Activated CD8-positive, alpha-beta memory T cell treated with anti-CD3 and anti-CD28 coated beads, Interleukin-2, amount 50 U/mL, for 24 hours (primary cell): Measurements from ENCODE around the gene VPS41.
"Not testable (repeated sequence)": the region's sequence is repeated elsewhere in the genome, so short reads cannot be mapped to it uniquely, and the experiment has no call there.

ENCODE experiments used
- DNase-seq: peaks from one replicate; pipeline ENCODE4 v3.0.0-alpha.2; 2020; ENCODE audit errors: extremely low read depth

The VPS41 gene

DNA sequence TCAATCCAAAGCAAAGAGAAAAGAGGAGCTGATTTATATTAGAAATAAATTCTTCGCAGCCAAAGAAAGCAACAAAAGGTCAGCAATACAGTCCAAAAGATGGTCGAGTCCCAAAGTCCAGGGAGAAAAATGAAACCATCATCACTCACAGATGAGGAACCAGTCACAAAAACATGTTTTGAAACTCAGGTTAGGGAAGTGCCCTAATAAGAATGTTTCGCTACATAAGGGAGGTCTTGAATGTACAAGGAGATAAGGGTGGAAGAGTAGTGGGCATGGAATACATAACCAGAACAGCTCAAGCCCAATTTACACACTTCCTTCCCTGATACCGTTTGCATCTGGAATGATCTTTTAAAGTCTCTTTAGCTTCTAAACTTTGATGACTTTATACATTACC is 53.6 kb downstream of the VPS41 start:
- DNase-seq: no peak

DNA sequence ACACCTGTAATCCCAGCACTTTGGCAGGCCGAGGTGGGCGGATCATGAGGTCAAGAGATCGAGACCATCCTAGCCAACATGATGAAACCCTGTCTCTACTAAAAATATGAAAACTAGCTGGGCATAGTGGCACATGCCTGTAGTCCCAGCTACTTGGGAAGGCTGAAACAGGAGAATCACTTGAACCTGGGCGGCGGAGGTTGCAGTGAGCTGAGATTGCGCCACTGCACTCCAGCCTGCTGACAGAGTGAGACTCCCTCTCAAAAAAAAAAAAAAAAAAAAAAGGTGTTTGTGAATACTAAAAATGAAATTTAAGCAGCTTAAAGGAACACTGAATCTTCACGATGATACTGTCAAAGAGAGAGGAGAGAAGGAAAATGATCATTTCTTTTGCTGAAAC is 54.0 kb downstream of the VPS41 start:
- not testable (repeated sequence) for DNase-seq

DNA sequence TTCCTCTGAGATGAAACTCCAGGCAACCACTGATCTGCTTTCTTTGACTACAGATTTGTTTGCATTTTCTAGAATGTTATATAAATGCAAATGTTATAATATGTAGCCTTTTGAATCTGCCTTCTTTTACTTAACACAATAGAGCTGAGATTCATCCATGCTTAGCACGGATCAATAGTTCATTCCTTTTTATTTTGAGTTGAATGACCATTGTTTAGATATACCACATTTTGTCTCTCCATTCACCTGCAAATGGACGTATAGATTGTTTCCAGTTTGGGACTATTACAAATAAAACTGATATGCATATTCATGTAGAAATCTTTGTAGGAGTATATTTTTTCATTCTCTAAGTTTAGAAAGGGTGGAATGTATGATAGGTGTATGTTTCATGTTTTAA is 57.7 kb downstream of the VPS41 start:
- DNase-seq: no peak

DNA sequence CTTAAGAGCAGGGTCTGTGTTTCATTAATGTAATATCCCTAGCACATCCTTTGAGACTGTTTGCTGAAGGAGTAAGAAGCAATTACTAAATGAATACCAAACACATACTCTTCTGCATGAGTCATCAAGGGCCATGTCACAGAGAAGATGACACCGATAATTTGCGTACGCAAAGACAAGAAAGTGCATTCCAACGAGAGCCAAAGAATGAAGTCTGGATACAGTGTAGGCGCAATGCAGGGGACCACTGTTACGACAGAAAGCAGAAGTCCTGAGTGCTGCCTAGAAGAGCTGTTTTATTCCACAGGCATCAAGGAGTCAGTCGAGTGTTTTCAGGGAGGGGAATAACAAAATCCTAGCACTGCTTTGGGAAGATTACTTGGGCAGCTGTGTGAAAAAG is 62.7 kb downstream of the VPS41 start:
- DNase-seq: no peak

DNA sequence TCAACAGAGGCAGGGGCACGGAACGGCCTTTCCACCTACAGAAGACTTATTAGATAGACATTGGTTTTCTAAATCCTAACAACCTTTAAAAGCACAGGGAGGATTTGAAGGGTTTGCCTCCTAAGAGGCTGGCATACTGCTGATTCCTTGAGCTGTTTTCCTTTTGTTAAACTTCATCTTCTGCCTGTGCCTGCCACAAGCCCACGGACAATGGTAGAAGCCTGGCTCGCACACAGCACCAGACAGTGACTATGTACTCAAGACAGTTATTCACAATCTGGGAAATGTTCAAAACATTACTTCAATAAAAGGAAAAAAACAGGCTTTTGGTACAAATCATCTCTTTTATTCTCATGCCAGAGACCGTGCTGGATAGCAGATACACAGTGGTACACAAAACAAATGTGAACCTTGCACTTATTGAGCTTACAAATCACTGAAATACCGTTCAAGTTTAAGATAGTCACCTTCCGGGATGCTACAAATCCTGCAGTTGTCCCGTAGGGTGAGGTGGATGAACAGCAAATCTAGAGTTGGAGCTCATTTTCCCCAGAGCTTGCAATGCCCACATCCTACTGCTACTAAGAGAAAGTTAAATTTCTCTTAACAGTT is 63.9 kb downstream of the VPS41 start:
- no peak for DNase-seq

DNA sequence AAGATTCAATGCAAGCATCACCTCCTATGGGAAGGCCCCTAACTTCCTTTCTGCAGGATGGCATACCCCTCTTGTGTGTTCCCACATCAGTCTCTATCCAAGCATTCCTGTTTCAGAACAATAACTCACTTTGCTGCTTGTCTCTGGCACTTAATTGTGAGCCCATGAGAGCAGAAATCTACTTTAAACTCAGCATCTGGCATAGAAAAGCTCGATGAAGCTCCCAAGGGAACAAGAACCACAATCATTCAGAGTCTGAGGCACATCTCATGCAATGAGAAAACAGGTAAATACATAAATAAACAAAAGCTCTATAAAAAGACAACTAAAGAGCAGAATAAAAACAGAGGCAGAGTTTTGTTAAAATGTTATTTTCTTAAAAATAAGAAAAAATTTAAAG is 66.2 kb downstream of the VPS41 start:
- no peak for DNase-seq

DNA sequence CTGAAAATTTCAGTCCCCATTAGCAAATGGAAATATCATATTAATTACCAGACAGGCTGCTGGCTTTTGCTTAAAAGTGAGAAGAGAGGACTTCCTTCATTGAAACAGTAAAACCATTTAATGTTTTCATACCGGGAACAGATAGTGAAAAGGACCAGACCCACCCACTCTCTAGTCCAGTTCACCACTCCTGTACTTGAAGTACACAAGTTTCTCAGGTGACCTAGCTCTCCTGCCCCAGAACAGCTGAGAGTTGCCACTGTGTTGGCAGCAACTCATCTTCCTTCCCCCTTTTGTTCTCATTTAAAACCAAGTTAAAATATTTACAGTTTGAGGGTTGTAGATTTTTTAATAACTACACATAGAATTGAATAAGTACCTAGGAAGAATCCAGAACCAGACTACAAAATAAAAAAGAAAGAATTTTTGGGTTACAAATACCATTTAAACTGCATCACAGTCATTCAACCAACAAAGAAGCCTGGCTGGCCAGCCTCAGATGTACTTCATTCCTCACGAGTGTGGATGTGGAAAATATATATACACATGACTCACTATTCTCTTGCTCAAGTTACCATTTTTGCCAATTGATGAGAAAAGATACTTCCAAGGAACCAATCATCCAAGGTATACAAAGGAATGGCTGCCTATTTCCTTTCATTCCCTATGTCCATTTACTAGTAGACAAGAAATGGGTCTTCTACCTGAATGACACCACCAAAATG is 68.1 kb downstream of the VPS41 start:
- DNase-seq: no peak

DNA sequence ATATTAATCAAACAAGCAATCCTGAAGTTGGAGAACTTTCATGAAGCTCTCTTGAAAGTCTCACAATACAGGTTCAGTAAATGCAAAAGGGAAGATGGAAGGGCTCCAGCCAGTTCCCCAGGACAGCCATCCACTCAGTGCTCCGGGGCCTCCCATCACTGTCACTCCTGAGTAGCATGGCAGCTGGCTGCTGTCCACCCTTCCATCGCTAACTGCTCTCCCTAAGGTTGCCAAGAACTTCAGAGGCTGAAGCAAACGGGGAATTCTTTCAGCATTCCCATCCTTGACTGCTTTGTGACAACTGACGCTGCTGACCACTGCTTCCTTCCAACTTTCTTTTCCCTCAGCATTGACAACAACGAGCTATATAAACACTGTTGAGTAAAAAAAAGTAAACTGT is 69.1 kb downstream of the VPS41 start:
- no peak for DNase-seq

DNA sequence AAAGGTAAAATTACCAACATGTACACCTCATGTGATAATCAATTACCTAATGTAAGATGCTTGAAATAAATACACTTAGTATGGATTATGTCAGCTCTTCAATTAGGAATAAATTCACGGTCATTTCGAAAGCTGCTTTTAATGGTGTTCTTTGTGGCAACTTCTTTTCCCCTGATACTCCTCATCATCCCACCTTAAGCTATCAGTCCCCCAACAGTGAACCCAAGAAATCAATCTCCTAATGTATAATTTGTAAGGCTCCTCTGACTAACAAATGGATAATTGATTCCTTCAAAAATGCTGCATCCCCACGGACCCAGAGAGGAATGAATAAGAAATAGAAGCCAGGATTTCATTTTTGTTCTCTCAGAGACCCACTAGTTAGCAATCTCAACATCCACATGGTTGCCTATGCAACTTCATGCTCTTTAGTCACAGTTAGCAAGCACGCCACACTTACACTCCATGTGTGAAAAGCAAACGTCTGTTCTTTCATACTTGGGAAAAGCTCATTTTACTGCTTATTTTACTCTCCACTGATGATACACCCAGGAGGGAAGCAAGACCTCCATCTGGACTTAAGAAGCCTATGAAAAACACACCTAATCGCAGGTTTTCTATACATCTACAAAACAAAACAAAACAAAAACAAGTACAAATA is 70.1 kb downstream of the VPS41 start:
- DNase-seq: no peak

DNA sequence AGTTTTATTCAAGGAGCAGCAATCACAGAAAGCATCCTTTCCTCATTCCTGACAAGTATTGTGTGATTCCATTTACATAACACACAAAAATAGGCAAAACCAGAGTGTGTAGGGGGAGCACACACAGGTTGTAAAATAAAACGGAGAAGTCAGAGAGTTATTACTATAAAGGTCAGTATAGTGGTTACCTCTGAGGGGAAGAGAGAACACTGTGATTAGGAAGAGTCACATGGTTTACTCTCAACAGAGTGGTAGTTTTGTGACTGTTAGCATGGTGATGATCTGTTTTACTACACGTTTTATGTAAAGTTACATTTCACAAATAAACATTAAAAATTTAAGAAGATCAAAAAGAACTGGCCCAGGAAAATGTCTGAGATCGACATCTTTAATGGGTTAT is 74.6 kb downstream of the VPS41 start:
- DNase-seq: no peak

DNA sequence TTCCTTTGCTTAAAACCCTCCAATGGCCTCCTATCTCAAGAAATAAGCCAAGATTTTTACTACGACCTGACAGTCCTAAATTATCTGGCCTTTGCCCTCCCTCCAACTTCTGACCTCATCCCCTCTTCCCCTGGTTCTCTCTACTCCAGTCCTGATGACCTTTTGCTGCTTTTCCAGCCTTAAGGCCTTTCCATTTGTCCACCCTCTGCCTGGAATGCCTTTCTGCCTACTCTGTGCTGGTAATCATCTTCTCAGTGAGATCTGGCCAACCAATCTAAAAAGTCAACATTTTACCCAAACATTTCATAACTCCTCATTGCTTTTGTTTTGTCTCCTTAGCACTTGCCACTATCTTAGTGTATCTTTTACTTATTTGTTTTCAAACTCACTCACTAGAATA is 75.7 kb downstream of the VPS41 start:
- no peak for DNase-seq

DNA sequence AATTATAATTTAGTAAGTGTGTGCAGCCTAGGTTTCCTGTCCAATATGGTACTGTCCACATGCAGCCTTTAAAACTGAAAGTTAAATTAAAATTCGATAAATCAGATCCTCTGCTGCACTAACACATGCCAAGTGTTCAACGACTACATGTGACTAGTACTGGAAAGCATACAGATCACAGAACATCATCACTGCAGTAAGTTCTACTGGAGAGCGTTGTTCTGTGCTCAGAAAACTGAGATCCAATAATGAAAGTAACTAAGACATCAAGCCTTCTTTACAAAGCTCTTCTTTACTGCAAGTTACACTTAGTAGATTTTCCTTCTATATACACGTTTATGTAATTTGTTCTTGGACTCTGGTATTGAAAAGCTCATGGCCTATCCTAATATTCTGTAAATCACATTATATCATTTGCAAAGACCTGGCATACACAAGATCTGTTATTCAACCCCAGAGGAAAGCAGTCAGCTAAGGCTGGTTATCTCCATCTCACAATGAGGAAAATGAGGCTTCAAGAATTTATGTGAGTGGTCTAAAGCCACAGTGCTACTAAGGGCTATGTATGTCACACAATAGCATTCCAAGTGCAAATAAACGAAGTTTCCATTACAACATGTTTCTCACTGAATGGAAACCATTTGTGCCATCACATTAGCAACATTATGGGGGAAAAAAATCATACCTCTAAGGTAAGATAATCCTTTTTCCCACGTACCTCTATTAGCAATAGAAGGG is 77.6 kb downstream of the VPS41 start:
- no peak for DNase-seq

DNA sequence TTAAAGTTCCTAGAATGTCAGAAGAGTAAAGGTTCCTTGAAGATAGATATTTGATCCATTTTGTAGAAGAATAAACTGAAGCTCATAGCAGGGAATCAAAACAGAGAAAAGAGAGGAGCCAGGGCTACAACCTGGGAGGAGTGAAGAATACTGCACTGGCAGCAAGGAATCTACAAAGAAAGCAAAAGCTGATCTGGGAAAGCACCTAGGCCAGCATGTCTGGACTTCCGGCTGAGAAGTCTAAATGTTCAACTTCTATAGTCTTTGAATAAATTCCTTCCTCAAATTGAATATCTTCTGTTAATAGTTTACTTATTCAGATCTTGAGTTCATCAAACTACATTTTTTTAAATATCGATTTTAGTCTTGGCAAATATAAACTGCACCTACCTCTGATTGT is 78.2 kb downstream of the VPS41 start:
- no peak for DNase-seq

DNA sequence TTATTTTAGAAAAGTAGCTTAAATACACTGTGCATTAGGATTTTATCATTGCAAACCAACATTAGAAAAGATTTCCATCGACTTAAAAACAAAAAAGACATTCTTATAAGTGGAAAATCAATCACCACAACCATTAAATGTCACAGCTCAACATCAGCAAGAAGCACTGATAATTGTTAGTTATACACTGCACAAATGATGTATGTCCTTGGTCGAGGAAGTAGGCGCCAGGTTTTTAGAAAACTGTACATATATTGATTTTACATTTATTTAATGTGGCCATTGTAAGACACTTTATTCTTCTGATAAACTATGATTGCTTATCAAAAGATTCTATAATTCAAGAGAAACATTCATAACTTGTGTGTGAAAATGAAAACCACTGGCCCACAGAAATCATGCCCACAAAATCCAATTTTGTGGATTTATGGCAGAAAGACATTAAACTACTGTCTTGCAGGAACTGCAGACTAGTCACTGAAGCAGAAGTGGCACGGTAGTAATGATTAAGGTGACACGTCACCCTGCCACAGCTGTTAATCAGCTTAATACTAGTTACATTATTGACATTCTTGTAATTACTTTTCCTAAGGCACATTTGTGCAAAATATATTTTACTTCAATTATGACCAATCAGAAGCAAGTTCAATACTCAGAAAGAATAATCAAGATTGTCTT is 79.4 kb downstream of the VPS41 start:
- no peak for DNase-seq

DNA sequence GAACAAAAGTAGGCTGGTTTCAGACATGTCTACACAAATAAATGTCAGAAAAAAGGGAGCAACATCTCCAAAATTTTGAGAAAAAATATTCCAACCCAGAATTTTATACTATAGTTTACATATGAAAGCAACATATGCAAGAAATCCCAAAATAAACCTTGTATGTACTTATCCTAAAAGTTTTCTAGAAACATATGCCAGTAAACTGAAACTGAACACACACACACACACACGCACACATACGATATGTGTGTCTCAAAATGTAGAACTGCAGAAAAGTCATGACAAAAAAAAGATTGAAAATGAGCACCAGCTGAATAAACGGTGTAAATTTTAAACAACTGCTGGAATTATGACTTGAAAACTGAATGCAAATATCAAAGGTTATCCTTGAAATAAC is 81.0 kb downstream of the VPS41 start:
- no peak for DNase-seq

DNA sequence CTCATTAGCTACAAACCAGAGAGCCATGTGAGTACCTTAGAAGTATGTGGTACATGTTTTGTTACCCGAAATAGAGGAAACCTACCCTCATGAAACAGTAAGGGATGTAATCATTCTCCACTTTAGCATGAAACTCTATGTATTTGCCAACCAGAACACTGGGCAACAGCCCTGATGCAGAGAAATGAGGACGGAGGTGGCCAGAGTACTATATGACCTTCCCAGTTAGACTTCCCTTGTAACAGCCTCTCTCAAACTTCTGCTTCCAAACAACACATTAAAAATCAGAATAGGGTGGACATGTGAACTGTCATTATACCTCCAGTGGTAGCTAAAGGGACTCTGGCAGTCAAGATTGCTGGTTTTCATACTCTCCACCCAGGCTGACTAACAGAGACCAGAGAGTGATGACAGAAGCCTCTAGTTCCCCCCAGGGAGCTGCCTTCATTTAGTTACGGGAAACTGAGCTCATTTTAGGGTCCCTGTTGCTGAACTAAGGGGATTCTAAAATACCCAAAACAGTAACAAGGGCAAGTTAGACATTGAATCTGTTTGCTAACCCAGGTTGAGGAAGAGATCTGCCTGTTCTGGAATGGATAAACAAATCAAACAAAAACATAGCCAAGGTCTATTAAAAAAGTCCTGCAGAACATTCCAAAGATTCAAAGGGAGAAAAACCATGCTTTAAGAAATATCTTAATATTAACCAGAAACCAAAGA is 83.1 kb downstream of the VPS41 start:
- no peak for DNase-seq

DNA sequence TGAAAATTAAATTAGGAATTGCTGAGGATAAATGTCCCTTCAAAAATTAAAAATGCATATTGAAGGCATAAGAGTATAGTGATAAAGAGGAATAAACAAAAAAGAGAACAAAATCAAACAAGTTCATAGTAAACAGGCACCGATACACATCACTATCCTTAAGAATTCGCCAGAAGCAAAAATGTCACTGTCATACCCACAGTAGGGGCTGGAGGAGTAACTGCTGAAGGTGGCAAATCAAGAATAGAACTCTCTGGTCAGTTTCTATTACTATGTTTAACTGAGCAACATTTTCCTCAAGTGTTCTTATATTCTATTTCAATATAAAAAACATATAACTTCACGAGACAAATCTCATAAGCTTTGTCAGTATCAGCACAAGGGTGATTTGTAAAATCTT is 84.0 kb downstream of the VPS41 start:
- no peak for DNase-seq

DNA sequence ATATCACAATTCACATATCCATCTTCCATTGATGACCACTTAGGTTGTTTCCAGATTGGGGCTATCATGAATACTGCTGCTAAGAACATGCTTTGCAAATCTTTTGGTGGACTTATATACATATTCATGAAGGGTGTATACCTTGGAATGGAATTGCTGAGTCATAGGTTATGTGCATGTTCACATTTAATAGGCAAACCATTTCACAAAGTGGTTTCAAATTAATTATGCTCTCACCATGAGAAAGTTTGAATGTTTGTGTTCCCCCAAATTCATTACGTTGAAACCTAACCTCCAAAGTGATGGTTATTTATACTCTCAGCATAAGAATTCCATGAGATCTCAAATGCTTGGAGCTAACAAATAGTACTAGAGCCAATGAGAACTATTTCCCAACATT is 86.4 kb downstream of the VPS41 start:
- DNase-seq: no peak

DNA sequence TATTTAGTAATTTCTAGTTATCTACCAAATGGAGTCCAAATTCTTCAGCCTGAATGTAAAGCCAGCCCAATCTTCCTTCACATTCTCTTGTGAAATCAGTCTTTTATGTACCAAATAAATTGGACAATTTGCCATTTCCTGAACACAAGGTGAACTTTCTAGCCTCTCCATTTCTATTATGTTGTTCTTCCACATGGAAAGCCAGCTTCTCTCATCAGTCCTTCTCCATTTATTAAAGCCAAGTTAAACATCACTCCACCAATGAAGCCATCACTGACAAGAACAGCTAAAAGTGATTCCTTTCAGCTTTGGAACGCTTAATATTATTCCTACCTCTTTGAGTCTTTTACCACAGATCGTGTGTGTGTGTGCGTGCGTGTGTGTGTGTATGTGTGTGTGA is 88.4 kb downstream of the VPS41 start:
- no peak for DNase-seq

DNA sequence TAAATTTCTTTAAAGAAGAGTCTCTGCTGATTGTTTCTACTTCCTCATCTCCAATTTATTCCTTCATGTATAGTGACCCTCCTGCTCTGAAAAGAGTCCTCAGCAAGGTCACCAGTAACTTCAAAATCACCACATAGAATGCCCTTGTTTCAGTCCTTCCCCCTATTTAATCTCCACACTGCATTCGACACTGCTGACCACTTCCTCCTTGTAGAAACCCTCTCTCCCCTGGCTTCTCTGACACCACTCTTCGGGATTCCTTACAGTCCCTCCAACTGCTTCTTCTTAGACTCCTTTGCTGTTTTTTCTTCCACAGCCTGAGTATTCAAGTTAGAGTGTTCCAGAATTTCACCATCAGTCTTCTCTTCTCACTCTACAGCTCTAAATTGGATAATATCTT is 89.5 kb downstream of the VPS41 start:
- no peak for DNase-seq

DNA sequence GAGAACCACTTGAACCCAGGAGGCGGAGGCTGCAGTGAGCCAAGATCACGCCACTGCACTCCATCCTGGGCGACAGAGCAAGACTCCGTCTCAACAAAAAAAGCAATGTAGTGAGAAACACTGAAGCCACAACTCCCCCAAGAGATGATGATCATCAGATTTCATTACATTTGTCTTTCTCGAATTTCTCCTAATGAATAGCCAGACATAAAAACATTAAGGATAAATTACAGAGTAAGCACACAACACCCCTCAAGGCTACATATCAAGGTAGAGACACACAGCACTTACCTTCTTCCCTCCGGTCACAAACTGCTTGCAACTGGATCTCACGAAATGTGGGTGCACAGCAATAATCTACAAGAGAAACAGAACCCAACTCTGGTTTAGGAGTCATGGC is 91.5 kb downstream of the VPS41 start:
- no peak for DNase-seq

DNA sequence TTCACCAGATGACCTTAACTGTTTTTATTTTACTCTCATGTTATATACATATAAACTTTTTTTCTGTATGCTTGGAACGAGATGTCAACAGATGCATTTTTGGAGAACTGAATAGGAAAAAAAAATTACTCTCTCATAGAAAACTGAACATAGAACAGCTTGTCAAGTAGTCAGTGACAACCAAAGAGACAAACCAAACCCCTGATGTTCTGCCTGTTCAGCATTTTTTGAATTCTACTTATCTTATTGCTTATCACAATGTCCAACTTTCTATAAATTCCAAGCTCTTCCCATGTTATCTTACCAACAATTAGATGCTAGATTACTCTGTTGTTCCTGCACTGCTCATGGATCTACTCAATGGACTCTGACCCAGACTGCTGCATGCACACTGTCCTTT is 95.2 kb downstream of the VPS41 start:
- DNase-seq: no peak
